Lower lobe of right lung (tissue), 2 donors: Measurements from ENCODE around the gene CFAP45. TPM values are rescaled to one million over a fixed set of nuclear protein-coding genes. Genes with fewer than 3 reads are reported as not detected.
A peak's percentile ranks its signal among the peaks of the same experiment; 100 is the strongest.

Source experiments
- ATAC-seq, 2 donors: fragments of 200-7000 bp; cut with Tn5 transposase; one replicate each; pipeline ENCODE4 v1.9.1; 2020 to 2022; ENCODE audit warnings: mild to moderate bottlenecking in 2 of 2, moderate library complexity in 2 of 2
- DNase-seq: peaks from one replicate; pipeline ENCODE4 v3.0.0-alpha.2; 2020
- H3K27ac ChIP-seq: fragments of 200-600 bp; one replicate; pipeline ENCODE4 v1.8.0; 2022
- H3K27me3 ChIP-seq: fragments of 200-600 bp; one replicate; pipeline ENCODE4 v1.8.0; 2022; ENCODE audit warnings: low read depth
- H3K36me3 ChIP-seq: fragments of 200-600 bp; one replicate; pipeline ENCODE4 v1.8.0; 2022; ENCODE audit warnings: mild to moderate bottlenecking
- H3K4me1 ChIP-seq: fragments of 200-600 bp; one replicate; pipeline ENCODE4 v1.8.0; 2022
- H3K4me3 ChIP-seq: fragments of 200-600 bp; one replicate; pipeline ENCODE4 v1.8.0; 2022; ENCODE audit warnings: mild to moderate bottlenecking
- H3K9me3 ChIP-seq: fragments of 200-600 bp; one replicate; pipeline ENCODE4 v1.8.0; 2022
- intact Hi-C: fragments of 100-400 bp; cut with DNase I; formaldehyde crosslinking; loops from one replicate; pipeline ENCODE4 v1.11.0; 2022
- total RNA-seq: library from RNA; stranded (reverse); fragmentation: NEBNext Ultra II Directional; extraction: Animal tissue kit (Norgen Biotek cat#: 25700); gene quantifications from one replicate; pipeline ENCODE4 v1.2.1, GENCODE V29; 2021
- TF ChIP-seq, protein P1 (sequence below): fragments of 200-600 bp; IDR thresholded peaks from one replicate; pipeline ENCODE4 v1.8.0; 2022; ENCODE audit warnings: antibody characterized with exemption, mild to moderate bottlenecking
- donor health status: DM: no; HTN: yes; CAD: no; lungs with severe emphysema.

The CFAP45 gene
- total RNA-seq, 1 donor from 2014 or later, result 10.2 TPM

DNA sequence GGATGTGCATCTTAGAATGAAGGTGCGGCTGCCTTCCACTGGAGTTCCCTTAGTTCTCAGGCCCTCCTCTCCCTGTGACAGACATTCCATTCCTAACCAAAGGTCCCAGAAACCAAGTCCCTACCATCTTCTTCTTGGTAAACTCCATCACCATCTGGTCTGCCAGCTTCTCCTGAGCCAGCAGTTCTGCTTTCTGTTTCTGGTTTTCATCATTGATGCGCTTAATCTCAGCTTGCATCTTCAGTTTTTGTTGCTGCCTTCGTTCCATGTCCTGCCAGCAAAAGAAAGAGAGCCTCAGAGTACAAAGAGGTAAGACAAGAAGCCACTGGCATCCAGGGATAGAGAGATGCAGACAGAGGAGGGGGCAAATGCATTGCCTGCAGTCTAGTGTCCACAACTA, 19.5 kb downstream of the CFAP45 start:
- TF ChIP-seq, protein P1, sequence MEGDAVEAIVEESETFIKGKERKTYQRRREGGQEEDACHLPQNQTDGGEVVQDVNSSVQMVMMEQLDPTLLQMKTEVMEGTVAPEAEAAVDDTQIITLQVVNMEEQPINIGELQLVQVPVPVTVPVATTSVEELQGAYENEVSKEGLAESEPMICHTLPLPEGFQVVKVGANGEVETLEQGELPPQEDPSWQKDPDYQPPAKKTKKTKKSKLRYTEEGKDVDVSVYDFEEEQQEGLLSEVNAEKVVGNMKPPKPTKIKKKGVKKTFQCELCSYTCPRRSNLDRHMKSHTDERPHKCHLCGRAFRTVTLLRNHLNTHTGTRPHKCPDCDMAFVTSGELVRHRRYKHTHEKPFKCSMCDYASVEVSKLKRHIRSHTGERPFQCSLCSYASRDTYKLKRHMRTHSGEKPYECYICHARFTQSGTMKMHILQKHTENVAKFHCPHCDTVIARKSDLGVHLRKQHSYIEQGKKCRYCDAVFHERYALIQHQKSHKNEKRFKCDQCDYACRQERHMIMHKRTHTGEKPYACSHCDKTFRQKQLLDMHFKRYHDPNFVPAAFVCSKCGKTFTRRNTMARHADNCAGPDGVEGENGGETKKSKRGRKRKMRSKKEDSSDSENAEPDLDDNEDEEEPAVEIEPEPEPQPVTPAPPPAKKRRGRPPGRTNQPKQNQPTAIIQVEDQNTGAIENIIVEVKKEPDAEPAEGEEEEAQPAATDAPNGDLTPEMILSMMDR, result no peak
- peaks cover 11% of the 10 kb centered on the region for H3K4me1 ChIP-seq
- ATAC-seq, result peak in 1 of 2 donors; percentile 12
- H3K9me3 ChIP-seq, result no peaks in the 10 kb centered on the region
- no peak overlapping the region for H3K27ac ChIP-seq
- intact Hi-C loops, result no loop called here
- no peak overlapping the region for H3K4me3 ChIP-seq
- H3K27me3 ChIP-seq, result no peaks in the 10 kb centered on the region
- no peak for DNase-seq
- H3K36me3 ChIP-seq, result no peaks in the 10 kb centered on the region

GRCh38 chr1:159879977-159880376, 20.0 kb downstream of the CFAP45 start:
- ATAC-seq (peak; percentile 51 to 54), DNase-seq (no peak)
- peaks cover 11% of the 10 kb centered on the region for H3K4me1 ChIP-seq
- H3K4me3 ChIP-seq, result no peak overlapping the region
- TF ChIP-seq, protein P1, result no peak
- no peak overlapping the region for H3K27ac ChIP-seq
- no peaks in the 10 kb centered on the region for H3K27me3 ChIP-seq
- H3K36me3 ChIP-seq, result no peaks in the 10 kb centered on the region
- H3K9me3 ChIP-seq, result no peaks in the 10 kb centered on the region
- intact Hi-C loops, result no loop called here

- no peak for ATAC-seq
- DNase-seq, result no peak
- Histone ChIP-seq H3K4me1 (peaks cover 11% of the 10 kb centered on the region), H3K36me3 (no peaks in the 10 kb centered on the region), H3K27ac (no peak overlapping the region), H3K4me3 (no peak overlapping the region), H3K27me3 (no peaks in the 10 kb centered on the region), H3K9me3 (no peaks in the 10 kb centered on the region)
- TF ChIP-seq, protein P1, result no peak
- intact Hi-C loops, result no loop called here
Observed at GRCh38 chr1:159879136-159879535, 20.8 kb downstream of the CFAP45 start.

DNA sequence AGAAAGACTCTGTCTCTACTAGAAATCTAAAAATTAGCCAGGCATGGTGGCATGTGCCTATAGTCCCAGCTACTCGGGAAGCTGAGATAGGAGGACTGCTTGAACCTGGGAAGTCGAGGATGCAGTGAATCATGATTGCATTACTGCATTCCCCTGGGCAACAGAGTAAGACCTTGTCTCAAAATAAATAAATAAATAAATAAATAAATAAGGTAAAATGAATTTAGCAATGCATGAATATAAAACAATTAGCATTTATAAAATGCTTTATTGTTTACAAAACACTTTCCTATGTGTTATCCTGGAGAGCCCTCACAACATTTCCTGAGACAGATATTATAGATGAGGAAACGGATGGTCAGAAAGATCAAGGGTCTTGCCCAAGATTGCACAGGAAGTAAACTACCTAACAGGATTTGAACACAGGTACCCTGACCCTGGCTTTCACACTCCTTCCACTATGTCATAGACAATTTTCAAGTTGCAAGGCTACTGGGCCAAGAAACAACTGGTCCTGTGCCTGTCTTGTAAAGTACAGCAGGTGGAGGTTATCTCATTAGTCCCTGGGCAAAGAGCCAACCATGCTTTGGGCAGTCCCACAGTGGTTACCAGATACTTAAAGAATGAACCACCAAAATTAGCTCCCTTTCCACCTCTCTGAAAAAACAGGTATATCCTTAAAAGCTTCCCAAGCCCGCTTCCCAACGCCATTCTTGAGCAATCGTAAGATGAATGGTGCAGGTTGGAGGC, 22.1 kb downstream of the CFAP45 start:
- Histone ChIP-seq H3K36me3 (no peaks in the 10 kb centered on the region), H3K27me3 (no peaks in the 10 kb centered on the region), H3K27ac (no peak overlapping the region), H3K9me3 (no peaks in the 10 kb centered on the region), H3K4me1 (peaks cover 11% of the 10 kb centered on the region), H3K4me3 (no peak overlapping the region)
- DNase-seq (no peak), ATAC-seq (no peak)
- TF ChIP-seq, protein P1, result no peak
- intact Hi-C loops, result no loop called here

- Histone ChIP-seq H3K27me3 (no peaks in the 10 kb centered on the region), H3K36me3 (no peaks in the 10 kb centered on the region), H3K9me3 (no peaks in the 10 kb centered on the region), H3K27ac (no peak overlapping the region), H3K4me3 (no peak overlapping the region), H3K4me1 (no peaks in the 10 kb centered on the region)
- ATAC-seq, result no peak
- intact Hi-C loops, result no loop called here
- no peak for DNase-seq
- TF ChIP-seq, protein P1, result no peak
Observed at GRCh38 chr1:159873530-159874143, 26.3 kb downstream of the CFAP45 start.
